DMS 273 (cell line): ENCODE results near the gene CEP250.

Experiments used
- DNase-seq: peaks from one replicate; lab custom pipeline; 2025; ENCODE audit not compliant: unreplicated experiment; lab: John Stamatoyannopoulos, UW

Gene CEP250

DNA sequence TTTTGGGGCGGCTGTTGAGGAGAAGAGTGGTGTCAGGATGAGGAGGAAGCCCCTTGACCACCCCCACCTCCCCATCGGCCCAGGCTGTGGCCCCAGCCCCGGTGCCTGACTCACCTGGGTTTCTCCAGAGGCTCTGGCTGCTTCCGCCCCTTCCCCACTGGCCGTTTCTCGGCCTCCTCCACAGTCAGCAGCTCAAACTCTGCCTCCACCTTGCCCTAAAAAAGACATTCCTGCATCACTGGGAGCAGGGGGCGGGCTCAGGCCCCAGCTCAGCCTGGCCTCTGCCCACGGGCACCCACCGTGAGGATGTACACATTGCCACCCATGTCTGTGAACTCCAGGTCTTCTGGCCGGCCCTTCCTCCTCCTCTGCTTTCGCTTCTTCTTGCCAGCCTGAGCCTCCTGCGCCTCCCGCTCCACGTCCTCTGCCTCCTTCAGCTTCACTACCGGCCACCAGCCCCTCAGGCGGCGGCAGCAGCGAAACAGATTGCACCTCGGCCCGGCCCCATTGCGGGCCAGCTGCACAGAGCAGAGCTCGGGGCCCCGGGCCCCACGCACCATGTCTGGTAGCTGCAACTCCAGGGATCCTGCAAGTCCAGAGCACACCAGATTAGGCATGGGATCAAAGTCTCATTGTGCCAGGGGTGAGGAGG is 103.8 kb downstream of the CEP250 start:
- no peak for DNase-seq

DNA sequence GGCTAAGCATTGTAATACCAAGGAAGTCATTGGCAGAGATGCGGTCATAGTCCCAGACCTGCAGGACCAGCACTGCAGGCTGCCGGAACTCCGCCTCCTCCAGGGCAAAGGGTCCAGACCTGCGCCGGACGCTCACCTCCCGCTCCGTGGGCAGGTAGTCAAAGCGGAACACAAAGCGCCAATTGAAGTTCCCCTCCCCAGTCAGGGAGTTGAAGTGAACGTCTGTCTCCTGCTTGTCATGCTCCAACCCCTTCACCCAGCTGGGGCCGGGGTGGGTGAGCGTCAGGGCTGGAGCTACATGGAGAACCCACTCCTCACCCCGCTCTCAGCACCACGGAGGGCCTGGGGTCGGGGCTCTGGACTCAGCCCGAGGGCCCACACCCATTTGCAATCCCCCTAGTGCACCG is 104.7 kb downstream of the CEP250 start:
- DNase-seq, result no peak

DNA sequence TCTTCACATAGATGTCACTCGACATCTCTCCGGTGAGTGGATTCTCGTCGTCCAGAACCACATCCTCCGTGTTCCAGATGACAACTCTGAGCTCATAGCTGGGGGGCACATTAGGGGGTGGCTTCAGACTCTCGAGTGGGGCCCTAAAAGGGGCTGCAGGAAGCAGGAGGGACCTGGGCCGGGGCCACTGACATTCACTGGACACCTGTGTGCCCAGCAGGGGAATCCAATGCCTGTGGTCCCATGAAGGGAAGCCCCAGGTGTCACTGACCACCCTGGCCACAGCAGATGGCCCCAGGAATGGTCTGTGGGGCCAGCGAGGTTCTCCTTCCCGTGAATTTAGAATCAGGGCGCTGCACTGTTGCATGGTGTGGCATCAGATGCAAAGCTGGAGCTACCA is 105.1 kb downstream of the CEP250 start:
- no peak for DNase-seq

DNA sequence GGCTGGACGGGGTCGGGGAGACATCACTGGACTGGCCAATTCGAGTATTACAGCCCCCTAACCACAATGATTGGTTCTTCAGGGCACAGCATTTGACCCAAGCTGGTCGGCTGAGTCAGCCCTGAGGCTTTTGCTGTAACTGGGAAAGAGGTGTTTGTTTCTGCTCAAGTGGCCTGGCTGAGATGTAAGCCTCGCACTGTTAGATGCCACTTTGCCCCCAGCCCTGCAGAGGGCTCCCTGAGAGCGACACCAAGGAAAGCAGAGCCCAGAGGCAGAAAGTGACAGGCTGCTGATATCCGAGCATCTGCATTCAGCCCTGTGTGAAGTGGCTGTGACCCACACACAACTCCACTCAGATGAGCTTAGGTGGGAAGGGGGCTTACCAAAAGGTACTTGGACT is 105.9 kb downstream of the CEP250 start:
- DNase-seq, result peak; percentile 77

DNA sequence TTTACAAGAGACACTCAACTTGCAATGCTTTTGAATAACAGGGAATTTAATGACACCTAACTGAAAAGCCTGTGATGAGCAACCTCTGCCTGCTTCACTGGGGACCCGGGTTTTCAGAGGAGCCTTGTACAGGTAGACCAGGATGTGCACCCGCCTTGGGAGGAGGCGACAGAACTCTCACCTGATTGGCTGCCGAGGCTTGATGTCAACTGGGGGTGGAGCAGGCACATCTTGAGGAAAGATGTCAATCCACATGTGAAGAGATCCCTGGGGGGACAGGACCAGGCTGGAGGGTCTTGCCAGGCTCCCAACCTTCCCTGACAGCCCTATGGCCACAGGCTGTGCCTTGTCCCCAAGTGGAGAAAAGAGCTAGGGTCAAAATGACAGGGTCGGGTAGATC is 106.3 kb downstream of the CEP250 start:
- DNase-seq, result no peak

DNA sequence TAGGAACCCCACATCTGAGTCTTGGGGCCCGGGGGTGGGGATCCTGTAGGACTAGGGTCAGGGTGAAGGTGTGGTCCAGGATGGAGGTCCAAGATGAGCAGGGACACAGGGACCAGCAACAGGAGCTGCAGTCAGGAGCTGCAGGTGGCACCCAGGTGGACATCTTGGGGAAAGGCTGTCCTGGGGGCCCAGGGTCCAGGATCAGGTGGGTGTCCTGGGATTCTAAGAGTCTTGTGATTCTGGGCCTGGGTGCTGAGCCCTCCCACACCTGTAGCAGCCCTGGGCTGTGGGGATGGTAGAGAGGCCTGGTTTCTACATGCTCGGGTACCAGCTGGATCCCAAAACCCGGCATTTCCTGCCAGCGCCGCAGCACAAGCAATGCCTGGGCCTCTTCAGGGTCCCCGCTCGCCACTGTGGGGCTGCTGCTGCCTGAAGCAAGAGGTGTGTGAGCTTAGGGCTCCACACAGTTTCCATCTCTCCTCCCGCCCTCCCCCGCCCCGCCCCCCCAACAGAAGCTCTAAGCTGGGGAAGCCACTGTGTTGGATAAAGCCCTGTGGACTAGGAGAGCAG is 107.2 kb downstream of the CEP250 start:
- no peak for DNase-seq

DNA sequence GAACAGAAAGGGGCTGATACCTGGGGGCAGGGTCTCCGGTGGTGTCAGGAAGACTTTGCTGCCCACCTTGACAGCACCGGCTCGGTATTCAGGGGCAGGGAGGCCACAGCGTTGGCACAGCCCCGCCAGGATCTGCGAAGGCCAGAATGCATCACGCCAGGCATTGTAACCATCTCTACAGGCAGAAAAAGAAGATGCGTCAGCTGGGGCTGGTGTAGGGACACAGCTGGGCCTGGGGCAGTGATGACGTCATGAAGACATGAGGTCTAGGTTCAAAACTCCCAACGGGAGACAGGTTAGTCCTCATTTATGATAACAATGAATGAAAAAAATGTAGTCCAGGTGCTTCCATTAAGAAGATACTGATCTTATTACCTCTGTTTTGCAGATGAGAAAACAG is 108.4 kb downstream of the CEP250 start:
- DNase-seq, result no peak

DNA sequence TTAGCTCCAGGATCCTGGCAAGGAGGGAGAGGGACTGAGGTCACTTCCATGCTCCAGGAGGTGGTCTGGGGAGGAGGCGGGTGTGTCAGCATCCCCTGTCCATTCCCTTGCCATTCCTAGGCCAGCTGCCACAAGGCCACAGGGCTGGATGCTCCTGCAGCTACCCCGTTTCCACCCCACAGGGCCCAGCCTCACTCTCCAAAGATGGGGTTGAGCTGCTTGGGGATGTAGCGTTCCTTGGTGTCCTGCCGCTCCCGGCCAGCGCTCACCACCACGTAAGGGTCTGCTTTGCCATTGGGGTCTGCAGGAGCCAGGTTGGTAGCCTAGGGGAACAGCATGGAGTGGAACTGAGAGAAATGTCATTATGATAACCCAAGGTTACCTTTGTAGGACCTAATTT is 109.5 kb downstream of the CEP250 start:
- DNase-seq, result no peak

DNA sequence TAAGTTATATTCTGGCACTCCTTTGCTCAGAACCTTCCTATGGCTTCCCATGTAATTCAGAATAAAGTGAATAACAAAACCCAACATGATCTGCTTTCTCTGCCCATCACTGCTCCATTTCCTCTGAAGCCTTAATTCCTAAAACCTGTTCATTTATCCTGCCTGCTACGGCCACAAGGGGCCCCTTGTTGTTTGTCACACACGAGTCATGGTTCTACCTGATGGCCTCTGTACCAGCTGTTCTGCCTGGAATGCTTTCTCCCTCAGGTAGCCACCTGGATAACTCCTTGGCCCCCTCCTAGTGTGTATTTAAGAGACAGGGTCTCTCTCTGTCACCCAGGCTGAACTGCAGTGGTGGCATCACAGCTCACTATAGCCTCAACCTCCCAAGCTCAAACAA is 113.2 kb downstream of the CEP250 start:
- peak; percentile 36 for DNase-seq
